Upper lobe of right lung (tissue), 1 donor: ENCODE measurements around the gene RPTOR. TPM values are rescaled to one million over a fixed set of nuclear protein-coding genes. Genes with fewer than 3 reads are reported as not detected.

Source experiments
- ATAC-seq: fragments of 200-7000 bp; cut with Tn5 transposase; one replicate; pipeline ENCODE4 v1.9.1; 2020; ENCODE audit warnings: mild to moderate bottlenecking, moderate library complexity
- DNase-seq: peaks from one replicate; pipeline ENCODE4 v3.0.0-alpha.2; 2020
- H3K27ac ChIP-seq: fragments of 200-600 bp; one replicate; pipeline ENCODE4 v1.8.0; 2022
- H3K27me3 ChIP-seq: fragments of 200-600 bp; one replicate; pipeline ENCODE4 v1.8.0; 2022; ENCODE audit warnings: mild to moderate bottlenecking
- H3K36me3 ChIP-seq: fragments of 200-600 bp; one replicate; pipeline ENCODE4 v1.8.0; 2022
- H3K4me1 ChIP-seq: fragments of 200-600 bp; one replicate; pipeline ENCODE4 v1.8.0; 2022
- H3K4me3 ChIP-seq: fragments of 200-600 bp; one replicate; pipeline ENCODE4 v1.8.0; 2022; ENCODE audit warnings: mild to moderate bottlenecking
- H3K9me3 ChIP-seq: fragments of 200-600 bp; one replicate; pipeline ENCODE4 v1.8.0; 2022
- intact Hi-C: fragments of 100-400 bp; cut with DNase I; formaldehyde crosslinking; loops from one replicate; pipeline ENCODE4 v1.11.0; 2022
- total RNA-seq: library from RNA; stranded (reverse); fragmentation: NEBNext Ultra II Directional; extraction: Animal tissue kit (Norgen Biotek cat#: 25700); gene quantifications from one replicate; pipeline ENCODE4 v1.2.1, GENCODE V29; 2021
- TF ChIP-seq, protein P1 (sequence below): fragments of 200-600 bp; IDR thresholded peaks from one replicate; pipeline ENCODE4 v1.8.0; 2022; ENCODE audit warnings: antibody characterized with exemption
- donor health status: DM: no; HTN: yes; CAD: no; lungs with severe emphysema.

RPTOR gene
- total RNA-seq, 1 donor from 2014 or later, result 35.4 TPM

DNA sequence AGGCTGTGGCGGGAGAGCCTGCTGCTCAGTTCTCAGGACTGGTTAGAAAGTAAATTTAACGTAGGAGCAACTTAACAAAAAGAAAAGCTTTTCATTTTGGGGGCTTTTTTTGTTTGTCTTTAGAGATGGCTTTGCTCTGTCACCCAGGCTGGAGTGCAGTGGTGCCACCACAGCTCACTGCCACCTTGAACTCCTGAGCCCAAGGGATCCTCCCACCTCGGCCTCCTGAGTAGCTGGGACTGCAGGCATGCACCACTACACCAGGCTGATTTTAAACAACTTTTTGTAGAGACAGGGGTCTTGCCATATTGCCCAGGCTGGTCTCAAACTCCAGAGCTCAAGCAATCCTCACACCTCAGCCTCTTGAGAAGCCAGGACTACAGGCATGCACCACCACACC, 205.0 kb downstream of the RPTOR start:
- intact Hi-C loops, result no loop called here

DNA sequence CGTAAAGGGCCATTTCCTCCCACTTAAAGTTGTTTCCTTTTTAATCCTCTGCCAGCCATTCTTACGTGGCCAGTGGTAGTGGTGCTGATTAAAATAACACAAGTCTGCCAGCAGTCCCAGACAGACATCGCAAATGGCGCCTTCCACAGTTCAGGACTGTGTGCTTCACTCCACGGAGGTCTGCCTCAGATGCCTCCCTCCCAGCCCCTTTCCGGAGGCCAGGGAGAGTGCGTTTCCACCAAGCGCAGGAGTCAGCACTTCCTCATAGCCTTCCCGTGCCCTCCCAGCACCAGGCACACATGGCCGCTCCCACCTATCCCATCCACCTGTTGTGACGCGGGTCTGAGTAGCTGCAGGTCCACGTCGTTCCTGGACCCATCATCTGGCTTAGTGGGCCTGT, 205.6 kb downstream of the RPTOR start:
- Histone ChIP-seq H3K27ac (peak overlapping the region; percentile 39), H3K36me3 (peaks cover 14% of the 10 kb centered on the region), H3K4me3 (no peak overlapping the region), H3K4me1 (peaks cover 6% of the 10 kb centered on the region), H3K9me3 (no peaks in the 10 kb centered on the region), H3K27me3 (no peaks in the 10 kb centered on the region)
- TF ChIP-seq, protein P1, sequence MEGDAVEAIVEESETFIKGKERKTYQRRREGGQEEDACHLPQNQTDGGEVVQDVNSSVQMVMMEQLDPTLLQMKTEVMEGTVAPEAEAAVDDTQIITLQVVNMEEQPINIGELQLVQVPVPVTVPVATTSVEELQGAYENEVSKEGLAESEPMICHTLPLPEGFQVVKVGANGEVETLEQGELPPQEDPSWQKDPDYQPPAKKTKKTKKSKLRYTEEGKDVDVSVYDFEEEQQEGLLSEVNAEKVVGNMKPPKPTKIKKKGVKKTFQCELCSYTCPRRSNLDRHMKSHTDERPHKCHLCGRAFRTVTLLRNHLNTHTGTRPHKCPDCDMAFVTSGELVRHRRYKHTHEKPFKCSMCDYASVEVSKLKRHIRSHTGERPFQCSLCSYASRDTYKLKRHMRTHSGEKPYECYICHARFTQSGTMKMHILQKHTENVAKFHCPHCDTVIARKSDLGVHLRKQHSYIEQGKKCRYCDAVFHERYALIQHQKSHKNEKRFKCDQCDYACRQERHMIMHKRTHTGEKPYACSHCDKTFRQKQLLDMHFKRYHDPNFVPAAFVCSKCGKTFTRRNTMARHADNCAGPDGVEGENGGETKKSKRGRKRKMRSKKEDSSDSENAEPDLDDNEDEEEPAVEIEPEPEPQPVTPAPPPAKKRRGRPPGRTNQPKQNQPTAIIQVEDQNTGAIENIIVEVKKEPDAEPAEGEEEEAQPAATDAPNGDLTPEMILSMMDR, result no peak
- DNase-seq, result no peak
- peak; percentile 24 for ATAC-seq
- intact Hi-C loops, result no loop called here

More for the DNA sequence above, 205.0 kb downstream of the RPTOR start:
- ATAC-seq, result no peak
- no peaks in the 10 kb centered on the region for H3K27me3 ChIP-seq
- TF ChIP-seq, protein P1, result no peak
- peaks cover 6% of the 10 kb centered on the region for H3K4me1 ChIP-seq
- no peaks in the 10 kb centered on the region for H3K9me3 ChIP-seq
- H3K4me3 ChIP-seq, result no peak overlapping the region
- no peak overlapping the region for H3K27ac ChIP-seq
- peaks cover 10% of the 10 kb centered on the region for H3K36me3 ChIP-seq
- DNase-seq, result no peak

DNA sequence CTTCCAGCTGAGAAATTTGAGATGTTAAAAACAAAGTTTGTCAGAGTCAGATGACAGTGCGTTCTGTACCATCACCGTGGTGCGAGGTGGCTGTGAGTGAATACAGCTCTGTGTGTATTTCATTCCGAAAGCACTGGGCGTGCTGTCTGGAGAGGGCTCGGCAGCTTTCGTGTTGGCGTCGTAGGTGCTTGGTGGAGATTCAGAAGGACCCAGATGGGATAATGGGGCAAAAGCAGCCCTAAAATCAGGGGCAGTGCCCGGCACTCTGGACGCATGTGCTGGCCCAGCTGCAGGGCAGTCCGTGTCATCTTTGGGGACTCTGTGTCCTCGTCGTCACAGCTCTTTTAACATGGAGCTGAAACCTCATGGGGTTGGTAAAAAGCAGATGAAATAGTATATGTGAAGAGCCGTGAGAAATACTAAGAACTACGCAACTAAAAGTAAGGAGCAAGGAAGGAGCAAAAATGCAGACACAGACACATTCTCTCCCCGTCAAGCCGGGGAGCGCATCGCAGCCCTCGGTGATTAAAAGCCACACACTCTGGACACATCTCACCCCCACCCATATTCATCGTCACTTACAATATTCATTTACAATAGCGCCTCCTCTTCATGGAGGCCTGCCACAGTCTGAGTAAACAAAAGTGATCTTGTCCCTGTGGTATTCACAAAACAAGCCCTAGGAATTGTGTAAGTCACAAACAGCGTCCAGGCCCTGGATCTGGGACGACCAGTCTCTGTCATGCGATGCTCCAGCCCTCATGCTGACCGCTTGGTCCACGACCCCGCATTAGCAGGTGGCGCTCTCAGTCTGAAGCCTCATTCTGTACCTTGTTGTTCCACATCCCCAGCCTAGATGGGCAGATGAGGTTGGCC, 206.7 kb downstream of the RPTOR start:
- Histone ChIP-seq H3K27me3 (no peaks in the 10 kb centered on the region), H3K4me1 (peaks cover 6% of the 10 kb centered on the region), H3K36me3 (peaks cover 14% of the 10 kb centered on the region), H3K27ac (peak overlapping the region; percentile 75), H3K4me3 (no peak overlapping the region), H3K9me3 (no peaks in the 10 kb centered on the region)
- TF ChIP-seq, protein P1, result no peak
- no peak for DNase-seq
- peak; percentile 58 for ATAC-seq
- intact Hi-C loops, result no loop called here

DNA sequence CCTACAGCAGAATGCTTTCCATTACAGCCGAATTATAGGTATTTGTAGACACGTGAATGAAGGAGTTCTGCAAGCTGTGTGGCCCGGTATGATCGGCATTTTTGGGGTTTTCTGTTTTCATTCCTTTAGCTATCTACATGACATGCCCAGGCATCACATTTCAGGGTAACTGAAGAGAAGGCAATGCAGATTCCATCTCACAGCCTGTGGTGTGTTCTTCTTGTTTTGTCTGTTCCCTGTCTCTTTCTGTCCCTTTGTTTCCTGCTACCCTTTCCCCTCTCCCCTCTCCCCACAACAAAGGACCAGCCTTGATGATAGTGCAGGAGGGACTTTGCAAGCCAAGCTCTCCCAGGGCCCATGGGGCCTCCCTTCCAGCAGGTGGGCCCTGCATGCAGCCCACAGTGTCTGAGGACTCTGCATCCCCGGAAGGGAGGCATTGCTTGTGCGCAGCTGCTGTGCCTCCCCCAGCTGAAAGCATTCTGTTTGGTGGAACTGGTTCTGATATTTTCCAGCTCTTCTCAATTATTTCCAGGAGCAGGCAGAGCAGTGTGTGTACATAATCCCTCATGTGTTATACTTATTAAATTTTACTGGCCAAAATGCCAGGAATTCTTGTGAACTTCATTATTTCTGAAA, 207.4 kb downstream of the RPTOR start:
- Histone ChIP-seq H3K4me3 (no peak overlapping the region), H3K27me3 (no peaks in the 10 kb centered on the region), H3K9me3 (no peaks in the 10 kb centered on the region), H3K4me1 (peaks cover 6% of the 10 kb centered on the region), H3K36me3 (peaks cover 14% of the 10 kb centered on the region), H3K27ac (peak overlapping the region; percentile 75)
- DNase-seq (no peak), ATAC-seq (no peak)
- intact Hi-C loops, result no loop called here
- TF ChIP-seq, protein P1, result no peak

DNA sequence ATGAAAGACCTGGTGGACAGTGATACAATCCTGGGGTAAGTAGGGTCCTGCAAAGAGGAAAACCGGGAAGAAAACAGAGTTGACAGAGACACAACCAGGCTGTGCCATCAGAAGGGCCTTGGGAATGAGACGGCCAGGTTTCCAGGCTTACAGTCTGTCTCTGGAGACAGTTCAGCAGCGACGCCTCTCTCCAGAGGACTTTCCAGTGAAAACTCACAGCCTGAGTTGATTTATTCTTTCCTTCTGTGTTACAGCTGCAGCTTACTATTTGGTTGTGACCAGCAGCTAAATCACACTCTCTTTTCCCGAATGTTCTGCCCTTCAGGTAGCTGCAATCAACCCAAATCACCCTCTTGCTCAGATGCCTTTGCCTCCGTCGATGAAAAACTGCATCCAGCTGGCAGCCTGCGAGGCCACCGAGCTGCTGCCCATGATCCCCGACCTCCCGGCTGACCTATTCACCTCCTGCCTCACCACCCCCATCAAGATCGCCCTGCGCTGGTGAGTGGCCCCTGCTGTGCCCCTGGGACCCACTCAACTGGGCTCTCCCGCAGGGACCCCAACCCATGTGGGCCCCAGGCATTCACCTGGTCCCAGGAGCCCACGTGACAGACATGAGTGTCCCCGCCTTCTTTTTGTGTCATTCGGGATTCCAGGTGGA, 209.2 kb downstream of the RPTOR start:
- H3K9me3 ChIP-seq, result no peaks in the 10 kb centered on the region
- no peak overlapping the region for H3K4me3 ChIP-seq
- H3K27ac ChIP-seq, result no peak overlapping the region
- peaks cover 14% of the 10 kb centered on the region for H3K36me3 ChIP-seq
- intact Hi-C loops, result no loop called here
- no peaks in the 10 kb centered on the region for H3K27me3 ChIP-seq
- H3K4me1 ChIP-seq, result peaks cover 11% of the 10 kb centered on the region
- no peak for DNase-seq
- no peak for ATAC-seq
- TF ChIP-seq, protein P1, result no peak
